ENCODE measurements around the gene BET1L. TPM values are rescaled to one million over a fixed set of nuclear protein-coding genes. Genes with fewer than 3 reads are reported as not detected.

Gene BET1L
- total RNA-seq, 1 donor from 2014 or later, result 73.2 TPM

DNA sequence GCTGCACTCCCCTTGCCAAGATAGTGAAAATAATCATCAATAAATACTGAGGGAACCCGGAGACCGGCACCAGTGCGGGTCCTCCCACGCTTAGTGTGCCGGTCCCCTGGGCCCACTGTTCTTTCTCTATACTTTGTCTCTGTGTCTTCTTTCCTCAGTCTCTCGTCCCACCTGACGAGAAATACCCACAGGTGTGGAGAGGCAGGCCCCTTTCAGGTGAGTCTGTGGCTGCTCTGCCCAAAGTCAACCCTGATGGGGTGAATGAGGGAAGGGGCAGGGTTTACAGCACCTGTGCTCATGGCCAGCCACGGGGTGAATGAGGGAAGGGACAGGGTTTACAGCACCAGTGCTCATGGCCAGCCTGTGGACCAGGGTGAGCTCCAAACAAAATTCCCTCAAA is 4.7 kb downstream of the BET1L start:
- H3K27ac ChIP-seq (ENCODE audit: low read depth, low read length), result no peak overlapping the region
- H3K9ac ChIP-seq (ENCODE audit: low read length), result no peak overlapping the region
- H3K27me3 ChIP-seq (ENCODE audit: insufficient read depth, low read length), result no peaks in the 10 kb centered on the region
- H3K4me3 Mint-ChIP-seq (ENCODE audit: unreplicated experiment), result peak overlapping the region; percentile 47
- H4K20me1 ChIP-seq (ENCODE audit: insufficient read depth, low read length), result peaks cover 73% of the 10 kb centered on the region
- H3K4me1 ChIP-seq (ENCODE audit: insufficient read depth, low read length), result peaks cover 12% of the 10 kb centered on the region
- no peaks in the 10 kb centered on the region for H3K9me3 ChIP-seq (ENCODE audit: insufficient read depth, low read depth, low read length)
- H3K4me2 ChIP-seq (ENCODE audit: low read length), result no peak overlapping the region
- H3K9me3 Mint-ChIP-seq (ENCODE audit: unreplicated experiment), result no peaks in the 10 kb centered on the region
- H3K4me3 ChIP-seq (ENCODE audit: insufficient read depth, low read depth, low read length), result no peak overlapping the region
- no peak overlapping the region for H2AFZ ChIP-seq (ENCODE audit: low read depth, low read length)
- DNase-seq (ENCODE audit: low read depth) (no peak), FAIRE-seq (no peak)
- peaks cover 49% of the 10 kb centered on the region for H3K79me2 ChIP-seq (ENCODE audit: insufficient read depth, low read length)
- H3K36me3 Mint-ChIP-seq (ENCODE audit: low read depth, unreplicated experiment), result peaks cover 18% of the 10 kb centered on the region
- peaks cover 3% of the 10 kb centered on the region for H3K27me3 Mint-ChIP-seq (ENCODE audit: low read depth, unreplicated experiment)
- no peak overlapping the region for H3K27ac Mint-ChIP-seq (ENCODE audit: unreplicated experiment)
- TF ChIP-seq EZH2 (IDR thresholded peaks at IDR 0.05; ENCODE audit: insufficient read depth, low read length) (no peak), CTCF (IDR thresholded peaks at IDR 0.05; ENCODE audit: insufficient read depth, low read depth, low read length) (no peak)
- peaks cover 31% of the 10 kb centered on the region for H3K4me1 Mint-ChIP-seq (ENCODE audit: low read depth, unreplicated experiment)
- peaks cover 7% of the 10 kb centered on the region for H3K36me3 ChIP-seq (ENCODE audit: insufficient read depth, low read length)

DNA sequence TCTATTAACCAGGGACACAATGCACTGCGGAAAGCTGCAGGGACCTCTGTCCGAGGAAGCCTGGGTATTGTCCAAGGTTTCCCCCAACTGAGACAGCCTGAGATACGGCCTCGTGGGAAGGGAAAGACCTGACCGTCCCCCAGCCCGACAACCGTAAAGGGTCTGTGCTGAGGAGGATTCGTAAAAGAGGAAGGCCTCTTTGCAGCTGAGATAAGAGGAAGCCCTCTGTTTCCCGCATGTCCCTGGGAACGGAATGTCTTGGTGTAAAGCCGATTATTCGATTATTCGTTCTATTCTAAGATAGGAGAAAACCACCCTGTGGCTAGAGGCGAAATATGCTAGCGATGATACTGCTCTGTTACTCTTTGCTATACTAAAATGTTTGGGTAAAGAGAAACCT is 5.2 kb downstream of the BET1L start:
- Mint-ChIP-seq H3K9me3 (ENCODE audit: unreplicated experiment) (no peaks in the 10 kb centered on the region), H3K27ac (ENCODE audit: unreplicated experiment) (no peak overlapping the region), H3K27me3 (ENCODE audit: low read depth, unreplicated experiment) (peaks cover 3% of the 10 kb centered on the region), H3K36me3 (ENCODE audit: low read depth, unreplicated experiment) (peaks cover 18% of the 10 kb centered on the region), H3K4me1 (ENCODE audit: low read depth, unreplicated experiment) (peaks cover 31% of the 10 kb centered on the region), H3K4me3 (ENCODE audit: unreplicated experiment) (no peak overlapping the region)
- H3K36me3 ChIP-seq (ENCODE audit: insufficient read depth, low read length), result peaks cover 7% of the 10 kb centered on the region
- H3K4me2 ChIP-seq (ENCODE audit: low read length), result no peak overlapping the region
- no peaks in the 10 kb centered on the region for H3K9me3 ChIP-seq (ENCODE audit: insufficient read depth, low read depth, low read length)
- peaks cover 46% of the 10 kb centered on the region for H3K79me2 ChIP-seq (ENCODE audit: insufficient read depth, low read length)
- FAIRE-seq (no peak), DNase-seq (ENCODE audit: low read depth) (no peak)
- no peak overlapping the region for H3K27ac ChIP-seq (ENCODE audit: low read depth, low read length)
- no peak overlapping the region for H3K4me3 ChIP-seq (ENCODE audit: insufficient read depth, low read depth, low read length)
- no peak overlapping the region for H3K9ac ChIP-seq (ENCODE audit: low read length)
- peaks cover 12% of the 10 kb centered on the region for H3K4me1 ChIP-seq (ENCODE audit: insufficient read depth, low read length)
- no peak overlapping the region for H2AFZ ChIP-seq (ENCODE audit: low read depth, low read length)
- peaks cover 73% of the 10 kb centered on the region for H4K20me1 ChIP-seq (ENCODE audit: insufficient read depth, low read length)
- TF ChIP-seq CTCF (IDR thresholded peaks at IDR 0.05; ENCODE audit: insufficient read depth, low read depth, low read length) (no peak), EZH2 (IDR thresholded peaks at IDR 0.05; ENCODE audit: insufficient read depth, low read length) (no peak)
- H3K27me3 ChIP-seq (ENCODE audit: insufficient read depth, low read length), result no peaks in the 10 kb centered on the region

GRCh38 chr11:200224-201003 is 6.8 kb downstream of the BET1L start:
- H2AFZ ChIP-seq (ENCODE audit: low read depth, low read length), result no peak overlapping the region
- H3K9ac ChIP-seq (ENCODE audit: low read length), result no peak overlapping the region
- Mint-ChIP-seq H3K27ac (ENCODE audit: unreplicated experiment) (no peak overlapping the region), H3K36me3 (ENCODE audit: low read depth, unreplicated experiment) (peaks cover 16% of the 10 kb centered on the region), H3K4me1 (ENCODE audit: low read depth, unreplicated experiment) (peaks cover 26% of the 10 kb centered on the region), H3K4me3 (ENCODE audit: unreplicated experiment) (no peak overlapping the region), H3K27me3 (ENCODE audit: low read depth, unreplicated experiment) (peaks cover 3% of the 10 kb centered on the region), H3K9me3 (ENCODE audit: unreplicated experiment) (no peaks in the 10 kb centered on the region)
- no peak overlapping the region for H3K4me2 ChIP-seq (ENCODE audit: low read length)
- H3K27me3 ChIP-seq (ENCODE audit: insufficient read depth, low read length), result no peaks in the 10 kb centered on the region
- no peak overlapping the region for H3K27ac ChIP-seq (ENCODE audit: low read depth, low read length)
- H3K4me1 ChIP-seq (ENCODE audit: insufficient read depth, low read length), result peaks cover 2% of the 10 kb centered on the region
- DNase-seq (ENCODE audit: low read depth) (no peak), FAIRE-seq (no peak)
- H3K9me3 ChIP-seq (ENCODE audit: insufficient read depth, low read depth, low read length), result no peaks in the 10 kb centered on the region
- H3K36me3 ChIP-seq (ENCODE audit: insufficient read depth, low read length), result peaks cover 7% of the 10 kb centered on the region
- H3K79me2 ChIP-seq (ENCODE audit: insufficient read depth, low read length), result peaks cover 31% of the 10 kb centered on the region
- peaks cover 59% of the 10 kb centered on the region for H4K20me1 ChIP-seq (ENCODE audit: insufficient read depth, low read length)
- no peak overlapping the region for H3K4me3 ChIP-seq (ENCODE audit: insufficient read depth, low read depth, low read length)
- no peak for TF ChIP-seq CTCF (IDR thresholded peaks at IDR 0.05; ENCODE audit: insufficient read depth, low read depth, low read length)
- no peak for TF ChIP-seq EZH2 (IDR thresholded peaks at IDR 0.05; ENCODE audit: insufficient read depth, low read length)

All from astrocyte (in vitro differentiated cells and primary cell).